GM23338 (cell line): ENCODE data around the gene ZSCAN31.

Source experiments
- CREB1 ChIP-seq: fragments of 250-450 bp; sonication (Bioruptor Pico); IDR thresholded peaks from 2 replicates; pipeline ENCODE4 v1.5.0; 2020; ENCODE audit warnings: low read depth, mild to moderate bottlenecking, moderate library complexity
- ETS1 ChIP-seq: IDR thresholded peaks from 2 replicates; pipeline ENCODE4 v1.6.1; 2016; ENCODE audit warnings: antibody characterized with exemption
- EZH2 ChIP-seq: fragments of 200-600 bp; sonication (generic); IDR thresholded peaks from one replicate; pipeline ENCODE4 v1.8.0; 2017; ENCODE audit warnings: antibody characterized with exemption, mild to moderate bottlenecking, low read depth; ENCODE audit not compliant: unreplicated experiment
- EZH2phosphoT487 ChIP-seq: fragments of 200-600 bp; sonication (generic); IDR thresholded peaks from one replicate; pipeline ENCODE4 v1.8.1; 2018; ENCODE audit warnings: antibody characterized with exemption; ENCODE audit not compliant: unreplicated experiment
- JUNB ChIP-seq: IDR thresholded peaks from one replicate; pipeline ENCODE4 v1.6.1; 2016; ENCODE audit warnings: antibody characterized with exemption; ENCODE audit not compliant: unreplicated experiment
- NANOG ChIP-seq: IDR thresholded peaks from 2 replicates; pipeline ENCODE4 v1.6.1; 2016; ENCODE audit warnings: antibody characterized with exemption, borderline replicate concordance
- POLR2AphosphoS5 ChIP-seq: IDR thresholded peaks from 2 replicates; pipeline ENCODE4 v1.6.1; 2016; ENCODE audit warnings: antibody characterized with exemption, low read depth
- STAT1 ChIP-seq: IDR thresholded peaks from one replicate; pipeline ENCODE4 v1.6.1; 2016; ENCODE audit warnings: antibody characterized with exemption; ENCODE audit not compliant: unreplicated experiment
- ZNF114 ChIP-seq: fragments of 250-450 bp; sonication (Bioruptor Pico); IDR thresholded peaks from 2 replicates; pipeline ENCODE4 v1.5.0; 2020; ENCODE audit warnings: mild to moderate bottlenecking, moderate library complexity
- ZNF331 ChIP-seq: fragments of 250-450 bp; sonication (Bioruptor Pico); IDR thresholded peaks from 2 replicates; pipeline ENCODE4 v1.5.0; 2020; ENCODE audit warnings: low read depth, mild to moderate bottlenecking, moderate library complexity
- TF ChIP-seq, protein P1 (sequence below), 2 experiments: fragments of 200-600 bp in 1 of 2; sonication (generic) in 1 of 2; conservative IDR thresholded peaks; 2 replicates each; pipeline versions ENCODE4 v1.5.1 to v1.6.1; 2016 to 2017; ENCODE audit warnings: antibody characterized with exemption in 2 of 2, low read depth in 2 of 2, mild to moderate bottlenecking in 2 of 2, moderate library complexity in 1 of 2
- TF ChIP-seq, protein P2 (sequence below): IDR thresholded peaks from one replicate; pipeline ENCODE4 v1.6.1; 2018; ENCODE audit warnings: antibody characterized with exemption; ENCODE audit not compliant: unreplicated experiment
- TF ChIP-seq, protein P3 (sequence below): fragments of 250-450 bp; sonication (Bioruptor Pico); IDR thresholded peaks from 2 replicates; pipeline ENCODE4 v1.5.0; 2020; ENCODE audit warnings: mild to moderate bottlenecking, moderate library complexity

GRCh38 chr6:28384143-28384533, 48.2 kb upstream of the ZSCAN31 start:
- TF ChIP-seq, protein P1, sequence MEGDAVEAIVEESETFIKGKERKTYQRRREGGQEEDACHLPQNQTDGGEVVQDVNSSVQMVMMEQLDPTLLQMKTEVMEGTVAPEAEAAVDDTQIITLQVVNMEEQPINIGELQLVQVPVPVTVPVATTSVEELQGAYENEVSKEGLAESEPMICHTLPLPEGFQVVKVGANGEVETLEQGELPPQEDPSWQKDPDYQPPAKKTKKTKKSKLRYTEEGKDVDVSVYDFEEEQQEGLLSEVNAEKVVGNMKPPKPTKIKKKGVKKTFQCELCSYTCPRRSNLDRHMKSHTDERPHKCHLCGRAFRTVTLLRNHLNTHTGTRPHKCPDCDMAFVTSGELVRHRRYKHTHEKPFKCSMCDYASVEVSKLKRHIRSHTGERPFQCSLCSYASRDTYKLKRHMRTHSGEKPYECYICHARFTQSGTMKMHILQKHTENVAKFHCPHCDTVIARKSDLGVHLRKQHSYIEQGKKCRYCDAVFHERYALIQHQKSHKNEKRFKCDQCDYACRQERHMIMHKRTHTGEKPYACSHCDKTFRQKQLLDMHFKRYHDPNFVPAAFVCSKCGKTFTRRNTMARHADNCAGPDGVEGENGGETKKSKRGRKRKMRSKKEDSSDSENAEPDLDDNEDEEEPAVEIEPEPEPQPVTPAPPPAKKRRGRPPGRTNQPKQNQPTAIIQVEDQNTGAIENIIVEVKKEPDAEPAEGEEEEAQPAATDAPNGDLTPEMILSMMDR (conservative IDR thresholded peaks at IDR 0.05; ENCODE audit: low read depth in 2 of 2), result no peak
- TF ChIP-seq NANOG, result no peak
- no peak for TF ChIP-seq EZH2
- TF ChIP-seq, protein P2, sequence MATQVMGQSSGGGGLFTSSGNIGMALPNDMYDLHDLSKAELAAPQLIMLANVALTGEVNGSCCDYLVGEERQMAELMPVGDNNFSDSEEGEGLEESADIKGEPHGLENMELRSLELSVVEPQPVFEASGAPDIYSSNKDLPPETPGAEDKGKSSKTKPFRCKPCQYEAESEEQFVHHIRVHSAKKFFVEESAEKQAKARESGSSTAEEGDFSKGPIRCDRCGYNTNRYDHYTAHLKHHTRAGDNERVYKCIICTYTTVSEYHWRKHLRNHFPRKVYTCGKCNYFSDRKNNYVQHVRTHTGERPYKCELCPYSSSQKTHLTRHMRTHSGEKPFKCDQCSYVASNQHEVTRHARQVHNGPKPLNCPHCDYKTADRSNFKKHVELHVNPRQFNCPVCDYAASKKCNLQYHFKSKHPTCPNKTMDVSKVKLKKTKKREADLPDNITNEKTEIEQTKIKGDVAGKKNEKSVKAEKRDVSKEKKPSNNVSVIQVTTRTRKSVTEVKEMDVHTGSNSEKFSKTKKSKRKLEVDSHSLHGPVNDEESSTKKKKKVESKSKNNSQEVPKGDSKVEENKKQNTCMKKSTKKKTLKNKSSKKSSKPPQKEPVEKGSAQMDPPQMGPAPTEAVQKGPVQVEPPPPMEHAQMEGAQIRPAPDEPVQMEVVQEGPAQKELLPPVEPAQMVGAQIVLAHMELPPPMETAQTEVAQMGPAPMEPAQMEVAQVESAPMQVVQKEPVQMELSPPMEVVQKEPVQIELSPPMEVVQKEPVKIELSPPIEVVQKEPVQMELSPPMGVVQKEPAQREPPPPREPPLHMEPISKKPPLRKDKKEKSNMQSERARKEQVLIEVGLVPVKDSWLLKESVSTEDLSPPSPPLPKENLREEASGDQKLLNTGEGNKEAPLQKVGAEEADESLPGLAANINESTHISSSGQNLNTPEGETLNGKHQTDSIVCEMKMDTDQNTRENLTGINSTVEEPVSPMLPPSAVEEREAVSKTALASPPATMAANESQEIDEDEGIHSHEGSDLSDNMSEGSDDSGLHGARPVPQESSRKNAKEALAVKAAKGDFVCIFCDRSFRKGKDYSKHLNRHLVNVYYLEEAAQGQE, result no peak
- no peak for TF ChIP-seq EZH2phosphoT487
- TF ChIP-seq JUNB, result no peak
- TF ChIP-seq POLR2AphosphoS5, result no peak
- no peak for TF ChIP-seq CREB1 (CRISPR knock-in tag)
- no peak for TF ChIP-seq ETS1
- no peak for TF ChIP-seq STAT1
- TF ChIP-seq ZNF331 (CRISPR knock-in tag), result no peak
- TF ChIP-seq ZNF114 (CRISPR knock-in tag), result no peak
- TF ChIP-seq, protein P3, sequence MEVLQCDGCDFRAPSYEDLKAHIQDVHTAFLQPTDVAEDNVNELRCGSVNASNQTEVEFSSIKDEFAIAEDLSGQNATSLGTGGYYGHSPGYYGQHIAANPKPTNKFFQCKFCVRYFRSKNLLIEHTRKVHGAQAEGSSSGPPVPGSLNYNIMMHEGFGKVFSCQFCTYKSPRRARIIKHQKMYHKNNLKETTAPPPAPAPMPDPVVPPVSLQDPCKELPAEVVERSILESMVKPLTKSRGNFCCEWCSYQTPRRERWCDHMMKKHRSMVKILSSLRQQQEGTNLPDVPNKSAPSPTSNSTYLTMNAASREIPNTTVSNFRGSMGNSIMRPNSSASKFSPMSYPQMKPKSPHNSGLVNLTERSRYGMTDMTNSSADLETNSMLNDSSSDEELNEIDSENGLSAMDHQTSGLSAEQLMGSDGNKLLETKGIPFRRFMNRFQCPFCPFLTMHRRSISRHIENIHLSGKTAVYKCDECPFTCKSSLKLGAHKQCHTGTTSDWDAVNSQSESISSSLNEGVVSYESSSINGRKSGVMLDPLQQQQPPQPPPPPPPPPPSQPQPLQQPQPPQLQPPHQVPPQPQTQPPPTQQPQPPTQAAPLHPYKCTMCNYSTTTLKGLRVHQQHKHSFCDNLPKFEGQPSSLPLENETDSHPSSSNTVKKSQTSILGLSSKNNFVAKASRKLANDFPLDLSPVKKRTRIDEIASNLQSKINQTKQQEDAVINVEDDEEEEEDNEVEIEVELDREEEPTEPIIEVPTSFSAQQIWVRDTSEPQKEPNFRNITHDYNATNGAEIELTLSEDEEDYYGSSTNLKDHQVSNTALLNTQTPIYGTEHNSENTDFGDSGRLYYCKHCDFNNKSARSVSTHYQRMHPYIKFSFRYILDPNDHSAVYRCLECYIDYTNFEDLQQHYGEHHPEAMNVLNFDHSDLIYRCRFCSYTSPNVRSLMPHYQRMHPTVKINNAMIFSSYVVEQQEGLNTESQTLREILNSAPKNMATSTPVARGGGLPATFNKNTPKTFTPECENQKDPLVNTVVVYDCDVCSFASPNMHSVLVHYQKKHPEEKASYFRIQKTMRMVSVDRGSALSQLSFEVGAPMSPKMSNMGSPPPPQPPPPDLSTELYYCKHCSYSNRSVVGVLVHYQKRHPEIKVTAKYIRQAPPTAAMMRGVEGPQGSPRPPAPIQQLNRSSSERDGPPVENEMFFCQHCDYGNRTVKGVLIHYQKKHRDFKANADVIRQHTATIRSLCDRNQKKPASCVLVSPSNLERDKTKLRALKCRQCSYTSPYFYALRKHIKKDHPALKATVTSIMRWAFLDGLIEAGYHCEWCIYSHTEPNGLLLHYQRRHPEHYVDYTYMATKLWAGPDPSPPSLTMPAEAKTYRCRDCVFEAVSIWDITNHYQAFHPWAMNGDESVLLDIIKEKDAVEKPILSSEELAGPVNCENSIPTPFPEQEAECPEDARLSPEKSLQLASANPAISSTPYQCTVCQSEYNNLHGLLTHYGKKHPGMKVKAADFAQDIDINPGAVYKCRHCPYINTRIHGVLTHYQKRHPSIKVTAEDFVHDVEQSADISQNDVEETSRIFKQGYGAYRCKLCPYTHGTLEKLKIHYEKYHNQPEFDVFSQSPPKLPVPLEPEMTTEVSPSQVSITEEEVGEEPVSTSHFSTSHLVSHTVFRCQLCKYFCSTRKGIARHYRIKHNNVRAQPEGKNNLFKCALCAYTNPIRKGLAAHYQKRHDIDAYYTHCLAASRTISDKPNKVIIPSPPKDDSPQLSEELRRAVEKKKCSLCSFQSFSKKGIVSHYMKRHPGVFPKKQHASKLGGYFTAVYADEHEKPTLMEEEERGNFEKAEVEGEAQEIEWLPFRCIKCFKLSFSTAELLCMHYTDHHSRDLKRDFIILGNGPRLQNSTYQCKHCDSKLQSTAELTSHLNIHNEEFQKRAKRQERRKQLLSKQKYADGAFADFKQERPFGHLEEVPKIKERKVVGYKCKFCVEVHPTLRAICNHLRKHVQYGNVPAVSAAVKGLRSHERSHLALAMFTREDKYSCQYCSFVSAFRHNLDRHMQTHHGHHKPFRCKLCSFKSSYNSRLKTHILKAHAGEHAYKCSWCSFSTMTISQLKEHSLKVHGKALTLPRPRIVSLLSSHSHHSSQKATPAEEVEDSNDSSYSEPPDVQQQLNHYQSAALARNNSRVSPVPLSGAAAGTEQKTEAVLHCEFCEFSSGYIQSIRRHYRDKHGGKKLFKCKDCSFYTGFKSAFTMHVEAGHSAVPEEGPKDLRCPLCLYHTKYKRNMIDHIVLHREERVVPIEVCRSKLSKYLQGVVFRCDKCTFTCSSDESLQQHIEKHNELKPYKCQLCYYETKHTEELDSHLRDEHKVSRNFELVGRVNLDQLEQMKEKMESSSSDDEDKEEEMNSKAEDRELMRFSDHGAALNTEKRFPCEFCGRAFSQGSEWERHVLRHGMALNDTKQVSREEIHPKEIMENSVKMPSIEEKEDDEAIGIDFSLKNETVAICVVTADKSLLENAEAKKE, result no peak
